Lung (tissue), 13 donors: ENCODE measurements around the gene ELAPOR1. TPM values are rescaled to one million over a fixed set of nuclear protein-coding genes. Genes with fewer than 3 reads are reported as not detected.

Source experiments
- ATAC-seq: fragments of 200-7000 bp; cut with Tn5 transposase; one replicate; pipeline ENCODE4 v1.9.1; 2020; ENCODE audit warnings: moderate number of reproducible peaks; ENCODE audit not compliant: insufficient read depth, low FRiP score
- DNase-seq, 3 donors: peaks; one replicate each; pipeline ENCODE4 v3.0.0-alpha.2; 2013 to 2017
- H3K27ac ChIP-seq, 2 donors: one replicate each; pipeline ENCODE4 v1.5.1; 2013; ENCODE audit warnings: mild to moderate bottlenecking in 2 of 2, moderate library complexity in 2 of 2, control low read depth in 1 of 2, inconsistent platforms in 1 of 2, low read depth in 1 of 2, low read length in 1 of 2
- H3K27me3 ChIP-seq, 3 donors: one replicate each; pipeline ENCODE4 v1.5.1; 2013; ENCODE audit warnings: low read length in 2 of 3; ENCODE audit not compliant: control insufficient read depth in 3 of 3, insufficient read depth in 3 of 3
- H3K36me3 ChIP-seq, 4 donors: one replicate each; pipeline ENCODE4 v1.5.1; 2013; ENCODE audit warnings: low read length in 4 of 4, mild to moderate bottlenecking in 1 of 4, moderate library complexity in 1 of 4; ENCODE audit not compliant: control insufficient read depth in 4 of 4, insufficient read depth in 4 of 4
- H3K4me1 ChIP-seq, 5 donors: one replicate each; pipeline ENCODE4 v1.5.1; 2013; ENCODE audit warnings: low read length in 5 of 5, mild to moderate bottlenecking in 2 of 5, moderate library complexity in 1 of 5; ENCODE audit not compliant: control insufficient read depth in 5 of 5, insufficient read depth in 5 of 5
- H3K4me3 ChIP-seq: one replicate; pipeline ENCODE4 v1.5.1; 2013; ENCODE audit warnings: mild to moderate bottlenecking, control low read depth, moderate library complexity
- H3K9ac ChIP-seq, 2 donors: one replicate each; pipeline ENCODE4 v1.5.1; 2013; ENCODE audit warnings: low read length in 2 of 2, control low read depth in 1 of 2; ENCODE audit not compliant: insufficient read depth in 1 of 2
- H3K9me3 ChIP-seq, 4 donors: one replicate each; pipeline ENCODE4 v1.5.1; 2013; ENCODE audit warnings: low read length in 3 of 4, mild to moderate bottlenecking in 1 of 4, moderate library complexity in 1 of 4; ENCODE audit not compliant: control insufficient read depth in 4 of 4, insufficient read depth in 3 of 4
- polyA plus RNA-seq, 2 donors: library from polyadenylated mRNA; stranded (reverse); fragments of 200-250 nt; gene quantifications; one replicate each; pipeline ENCODE4 v1.2.1, GENCODE V29; 2013
- small RNA-seq: library from RNA; depleted of rRNA; stranded (forward); fragments of <200 nt; gene quantifications from one replicate; pipeline ENCODE3, GENCODE V24; 2014; ENCODE audit warnings: low replicate concordance
- total RNA-seq, 2 donors: library from RNA; depleted of rRNA in 1 of 2; stranded (reverse); fragments of >200 nt in 1 of 2; gene quantifications; one replicate each; pipeline ENCODE4 v1.2.1, GENCODE V29; 2014 to 2021
- TF ChIP-seq, protein P1 (sequence below): IDR thresholded peaks from 2 replicates; pipeline ENCODE4 v1.5.1; 2012; ENCODE audit warnings: mild to moderate bottlenecking; ENCODE audit errors: control extremely low read depth, extremely low read depth
- donor health status: control.
- donor health status: control.
- donor health status: Bipolar disorder and iron deficiency.
- donor health status: healthy.
- donor health status: DM: yes; HTN: yes; CAD: no.

The ELAPOR1 gene
- total and polyA plus RNA-seq, 4 donors: 3.3 to 25.0 (median 8.0) TPM

- H3K27ac ChIP-seq: no peak overlapping the region
- no peak for ATAC-seq
- H3K4me1 ChIP-seq: peaks cover 0 to 20% (median 8%) of the 10 kb centered on the region in 5 donors
- H3K9ac ChIP-seq: no peak overlapping the region
- TF ChIP-seq, protein P1, sequence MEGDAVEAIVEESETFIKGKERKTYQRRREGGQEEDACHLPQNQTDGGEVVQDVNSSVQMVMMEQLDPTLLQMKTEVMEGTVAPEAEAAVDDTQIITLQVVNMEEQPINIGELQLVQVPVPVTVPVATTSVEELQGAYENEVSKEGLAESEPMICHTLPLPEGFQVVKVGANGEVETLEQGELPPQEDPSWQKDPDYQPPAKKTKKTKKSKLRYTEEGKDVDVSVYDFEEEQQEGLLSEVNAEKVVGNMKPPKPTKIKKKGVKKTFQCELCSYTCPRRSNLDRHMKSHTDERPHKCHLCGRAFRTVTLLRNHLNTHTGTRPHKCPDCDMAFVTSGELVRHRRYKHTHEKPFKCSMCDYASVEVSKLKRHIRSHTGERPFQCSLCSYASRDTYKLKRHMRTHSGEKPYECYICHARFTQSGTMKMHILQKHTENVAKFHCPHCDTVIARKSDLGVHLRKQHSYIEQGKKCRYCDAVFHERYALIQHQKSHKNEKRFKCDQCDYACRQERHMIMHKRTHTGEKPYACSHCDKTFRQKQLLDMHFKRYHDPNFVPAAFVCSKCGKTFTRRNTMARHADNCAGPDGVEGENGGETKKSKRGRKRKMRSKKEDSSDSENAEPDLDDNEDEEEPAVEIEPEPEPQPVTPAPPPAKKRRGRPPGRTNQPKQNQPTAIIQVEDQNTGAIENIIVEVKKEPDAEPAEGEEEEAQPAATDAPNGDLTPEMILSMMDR: no peak
- no peak overlapping the region for H3K4me3 ChIP-seq
- no peak for DNase-seq
- no peaks in the 10 kb centered on the region for H3K27me3 ChIP-seq
- no peaks in the 10 kb centered on the region for H3K9me3 ChIP-seq
- H3K36me3 ChIP-seq: no peaks in the 10 kb centered on the region
Measured at GRCh38 chr1:109163551-109163950, 49.6 kb downstream of the ELAPOR1 start.

Small RNAs within 50 kb of the gene (small RNA-seq; reads per million reads assigned to genes)
- not detected for gene AL356488.2

Other genes with a start within 250 kb of the ELAPOR1 start
- gene GPSM2, start 237.1 kb upstream of the ELAPOR1 start, total RNA-seq: 10 to 100 TPM; 24.4 to 26.5 TPM
- 1 to 10 TPM; 5.9 to 6.5 TPM for gene GPSM2, start 237.1 kb upstream of the ELAPOR1 start, polyA plus RNA-seq
- 10 to 100 TPM; 27.4 to 29.2 TPM for gene CLCC1, start 150.6 kb upstream of the ELAPOR1 start, total RNA-seq
- 10 to 100 TPM in 1 of 2 donors, 1 to 10 TPM in 1; 9.7 to 12.2 TPM for gene CLCC1, start 150.6 kb upstream of the ELAPOR1 start, polyA plus RNA-seq
- gene WDR47, start 72.0 kb upstream of the ELAPOR1 start, total RNA-seq: 10 to 100 TPM; 16.3 to 17.7 TPM
- 1 to 10 TPM; 3.1 to 6.0 TPM for gene WDR47, start 72.0 kb upstream of the ELAPOR1 start, polyA plus RNA-seq
- gene TAF13, start 38.1 kb upstream of the ELAPOR1 start, total RNA-seq: 10 to 100 TPM; 22.2 to 35.8 TPM
- gene TAF13, start 38.1 kb upstream of the ELAPOR1 start, polyA plus RNA-seq: 10 to 100 TPM; 32.9 to 39.4 TPM
- 10 to 100 TPM; 35.4 to 44.6 TPM for gene TMEM167B, start 23.4 kb upstream of the ELAPOR1 start, total RNA-seq
- gene TMEM167B, start 23.4 kb upstream of the ELAPOR1 start, polyA plus RNA-seq: 10 to 100 TPM; 22.5 to 35.8 TPM
- gene SARS1, start 99.8 kb downstream of the ELAPOR1 start, total RNA-seq: 100 to 1,000 TPM; 154 to 212 TPM
- 100 to 1,000 TPM; 118 to 139 TPM for gene SARS1, start 99.8 kb downstream of the ELAPOR1 start, polyA plus RNA-seq
- 1 to 10 TPM; 7.6 to 7.9 TPM for gene CELSR2, start 135.4 kb downstream of the ELAPOR1 start, total RNA-seq
- gene CELSR2, start 135.4 kb downstream of the ELAPOR1 start, polyA plus RNA-seq: 1 to 10 TPM; 1.4 to 2.7 TPM
- gene PSRC1, start 169.0 kb downstream of the ELAPOR1 start, total RNA-seq: 1 to 10 TPM; 4.7 to 4.9 TPM
- gene PSRC1, start 169.0 kb downstream of the ELAPOR1 start, polyA plus RNA-seq: 1 to 10 TPM; 2.7 to 4.9 TPM
- gene MYBPHL, start 192.9 kb downstream of the ELAPOR1 start, total RNA-seq: 1 to 10 TPM; 1.1 to 1.7 TPM
- gene MYBPHL, start 192.9 kb downstream of the ELAPOR1 start, polyA plus RNA-seq: 1 to 10 TPM in 1 of 2 donors, under 1 TPM in 1; 0.34 to 3.3 TPM